Endodermal cell (in vitro differentiated cells): ENCODE measurements around the gene SPOP. TPM values are rescaled to one million over a fixed set of nuclear protein-coding genes. Genes with fewer than 3 reads are reported as not detected.

Source experiments
- DNase-seq: peaks from one replicate; pipeline ENCODE4 v3.0.0-alpha.2; 2017
- H3K27ac ChIP-seq: 2 replicates; pipeline ENCODE4 v1.5.1; 2013; ENCODE audit warnings: mild to moderate bottlenecking, low read depth, low read length, moderate library complexity
- H3K27me3 ChIP-seq: 2 replicates; pipeline ENCODE4 v1.6.1; 2013; ENCODE audit warnings: mild to moderate bottlenecking, low read length, moderate library complexity; ENCODE audit not compliant: insufficient read depth, control insufficient read depth, poor library complexity, severe bottlenecking
- H3K36me3 ChIP-seq: 2 replicates; pipeline ENCODE4 v1.7.0; 2013; ENCODE audit warnings: mild to moderate bottlenecking, low read length, moderate library complexity; ENCODE audit not compliant: control insufficient read depth, insufficient read depth
- H3K4me1 ChIP-seq: one replicate; pipeline ENCODE4 v1.7.0; 2013; ENCODE audit warnings: low read length; ENCODE audit not compliant: control insufficient read depth, insufficient read depth
- H3K4me3 ChIP-seq: 2 replicates; pipeline ENCODE4 v1.5.1; 2013; ENCODE audit warnings: mild to moderate bottlenecking, low read length, moderate library complexity
- H3K9ac ChIP-seq: 2 replicates; pipeline ENCODE4 v1.6.1; 2013; ENCODE audit warnings: mild to moderate bottlenecking, low read length, moderate library complexity; ENCODE audit not compliant: poor library complexity, severe bottlenecking; ENCODE audit errors: extremely low read depth
- H3K9me3 ChIP-seq: 2 replicates; pipeline ENCODE4 v1.6.1; 2013; ENCODE audit warnings: mild to moderate bottlenecking, low read length, moderate library complexity; ENCODE audit not compliant: control insufficient read depth
- H3K27ac Mint-ChIP-seq: 2 replicates; pipeline ENCODE4 v1.8.0; 2020; ENCODE audit warnings: mixed read lengths
- H3K27me3 Mint-ChIP-seq: 2 replicates; pipeline ENCODE4 v1.8.0; 2021; ENCODE audit warnings: mild to moderate bottlenecking, mixed read lengths; ENCODE audit not compliant: insufficient read depth
- H3K36me3 Mint-ChIP-seq: 2 replicates; pipeline ENCODE4 v1.8.0; 2020; ENCODE audit warnings: low read depth, mixed read lengths
- H3K4me1 Mint-ChIP-seq: 2 replicates; pipeline ENCODE4 v1.8.0; 2020; ENCODE audit warnings: mixed read lengths
- H3K4me3 Mint-ChIP-seq: 2 replicates; pipeline ENCODE4 v1.8.0; 2020; ENCODE audit warnings: mild to moderate bottlenecking, moderate library complexity, mixed read lengths
- H3K9me3 Mint-ChIP-seq: 2 replicates; pipeline ENCODE4 v1.8.0; 2020; ENCODE audit warnings: mild to moderate bottlenecking, mixed read lengths
- CTCF ChIP-seq: fragments of 200-600 bp; sonication (generic); conservative IDR thresholded peaks from 2 replicates; pipeline ENCODE4 v1.5.0; 2021; ENCODE audit warnings: antibody characterized with exemption, mild to moderate bottlenecking
- WGBS, 2 experiments: methylation state at CpG; one replicate each; pipeline versions ENCODE4 v1.1.5 to v1.1.7; 2013; ENCODE audit warnings: missing lambda C conversion rate in 2 of 2, mixed read lengths in 1 of 2; ENCODE audit not compliant: insufficient coverage in 1 of 2, insufficient read length in 1 of 2; 5-methylcytosine and 5-hydroxymethylcytosine counted together
- total RNA-seq, 2 donors: library from RNA; stranded (reverse); fragmentation: NEBNext Ultra II Directional in 1 of 2; extraction: Animal tissue kit (Norgen Biotek cat#: 25700) in 1 of 2; gene quantifications; 2 replicates in 1 of 2; 3 replicates in 1 of 2; pipeline ENCODE4 v1.2.1, GENCODE V29; 2021

The SPOP gene
- total RNA-seq, 2 donors from 2014 or later: 39.9 to 41.3 TPM

DNA sequence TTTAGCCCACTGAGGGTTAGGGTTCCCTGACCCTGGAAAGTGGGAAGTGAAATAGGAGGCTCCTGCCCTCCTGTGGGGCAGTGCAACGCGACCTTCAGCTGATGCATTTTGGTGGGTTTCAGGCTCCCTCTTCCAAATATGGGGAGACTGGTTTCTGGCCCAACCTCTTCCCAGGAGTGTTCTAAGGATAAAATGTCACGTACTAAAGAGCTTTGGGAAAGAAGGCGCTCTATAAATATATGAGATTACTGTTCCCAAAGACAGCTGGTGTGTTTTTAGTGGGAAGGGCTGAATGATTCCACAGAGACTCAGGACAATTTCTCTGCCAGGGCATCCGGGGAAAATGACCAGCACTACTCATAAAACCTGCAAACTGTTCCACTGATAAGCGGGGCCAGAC is 20.1 kb upstream of the SPOP start:
- H3K4me3 Mint-ChIP-seq: no peak overlapping the region
- peaks cover 28% of the 10 kb centered on the region for H3K36me3 Mint-ChIP-seq
- no peak for DNase-seq
- no peak overlapping the region for H3K4me3 ChIP-seq
- WGBS, 2 experiments: 80 to 87% methylated on average over 6 of the region's 6 CpGs
- TF ChIP-seq CTCF: no peak
- H3K9ac ChIP-seq: no peak overlapping the region
- H3K36me3 ChIP-seq: peaks cover 28% of the 10 kb centered on the region
- no peaks in the 10 kb centered on the region for H3K27me3 ChIP-seq
- H3K4me1 Mint-ChIP-seq: peaks cover 5% of the 10 kb centered on the region
- peaks cover 14% of the 10 kb centered on the region for H3K27me3 Mint-ChIP-seq
- H3K9me3 ChIP-seq: no peaks in the 10 kb centered on the region
- H3K9me3 Mint-ChIP-seq: no peaks in the 10 kb centered on the region
- no peak overlapping the region for H3K27ac ChIP-seq
- no peaks in the 10 kb centered on the region for H3K4me1 ChIP-seq
- no peak overlapping the region for H3K27ac Mint-ChIP-seq

DNA sequence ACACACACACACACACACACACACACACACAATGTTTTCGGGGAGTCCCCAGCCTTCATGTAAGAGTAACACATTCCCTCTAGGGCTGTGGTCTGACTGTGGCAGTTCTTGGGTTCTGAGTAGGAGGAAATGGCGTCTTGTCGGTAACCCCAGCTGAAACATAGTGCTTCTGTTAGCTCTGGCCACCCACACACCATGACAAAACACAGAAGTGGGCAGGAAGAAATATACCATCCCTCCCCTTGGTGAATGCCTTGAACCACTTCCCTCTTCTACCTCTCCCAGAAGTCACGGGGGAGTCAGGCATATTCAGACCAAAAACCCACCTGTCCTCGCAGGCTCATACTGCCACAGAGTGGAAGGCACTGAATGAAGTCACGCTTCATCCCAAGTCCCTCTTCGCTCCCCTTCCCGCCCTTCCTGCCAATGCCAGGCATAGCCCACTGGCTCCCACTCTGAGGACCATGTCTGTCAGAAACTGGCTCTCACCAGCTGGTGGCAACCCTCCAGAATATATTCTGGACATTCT is 18.4 kb upstream of the SPOP start:
- Histone ChIP-seq H3K27me3 (no peaks in the 10 kb centered on the region), H3K9ac (no peak overlapping the region), H3K9me3 (no peaks in the 10 kb centered on the region), H3K36me3 (peaks cover 12% of the 10 kb centered on the region), H3K4me3 (no peak overlapping the region), H3K27ac (no peak overlapping the region), H3K4me1 (no peaks in the 10 kb centered on the region)
- Mint-ChIP-seq H3K4me3 (no peak overlapping the region), H3K27me3 (peaks cover 21% of the 10 kb centered on the region), H3K27ac (no peak overlapping the region), H3K4me1 (peaks cover 11% of the 10 kb centered on the region), H3K36me3 (peaks cover 17% of the 10 kb centered on the region), H3K9me3 (no peaks in the 10 kb centered on the region)
- DNase-seq: no peak
- 90 to 92% methylated on average over 5 to 6 of the region's 8 CpGs for WGBS, 2 experiments
- TF ChIP-seq CTCF: no peak

- Histone ChIP-seq H3K4me3 (no peak overlapping the region), H3K27ac (no peak overlapping the region), H3K4me1 (no peaks in the 10 kb centered on the region), H3K9me3 (no peaks in the 10 kb centered on the region), H3K9ac (no peak overlapping the region), H3K27me3 (no peaks in the 10 kb centered on the region), H3K36me3 (peaks cover 7% of the 10 kb centered on the region)
- peaks cover 12% of the 10 kb centered on the region for H3K36me3 Mint-ChIP-seq
- 55 to 71% methylated on average over 3 to 4 of the region's 5 CpGs for WGBS, 2 experiments
- H3K4me1 Mint-ChIP-seq: peaks cover 11% of the 10 kb centered on the region
- DNase-seq: no peak
- H3K27me3 Mint-ChIP-seq: peaks cover 22% of the 10 kb centered on the region
- H3K9me3 Mint-ChIP-seq: no peaks in the 10 kb centered on the region
- H3K27ac Mint-ChIP-seq: no peak overlapping the region
- no peak for TF ChIP-seq CTCF
- H3K4me3 Mint-ChIP-seq: no peak overlapping the region
These were observed 17.9 kb upstream of the SPOP start for GRCh38 chr17:49695698-49696232.
